Measurements from ENCODE around the gene AMOTL1. TPM values are rescaled to one million over a fixed set of nuclear protein-coding genes. Genes with fewer than 3 reads are reported as not detected.
A peak's percentile ranks its signal among the peaks of the same experiment; 100 is the strongest.

AMOTL1 gene
- total RNA-seq, 1 experiment from 2014 or later = 76.6 TPM

DNA sequence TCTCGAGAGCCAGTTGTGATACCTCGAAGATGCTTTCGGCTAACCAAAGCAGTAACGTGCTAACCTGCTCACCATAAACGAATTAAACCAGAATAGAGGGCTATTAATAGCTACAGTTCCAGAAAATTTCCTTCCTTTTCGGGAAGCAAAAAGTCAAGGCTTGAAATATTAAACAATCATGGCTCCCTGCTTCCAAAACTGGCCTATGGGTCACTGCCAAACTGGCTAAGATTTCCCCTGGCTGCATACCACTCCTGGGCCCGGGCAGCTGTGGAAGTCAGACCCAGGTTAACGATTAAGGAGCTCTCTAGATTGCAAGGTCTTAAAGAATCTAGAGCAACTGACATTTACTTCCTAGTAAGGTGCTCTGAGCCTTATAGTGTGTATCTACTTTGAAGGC, 1.7 kb downstream of the AMOTL1 start:
- H3K27me3 Mint-ChIP-seq (ENCODE audit: insufficient read depth, unreplicated experiment) = no peaks in the 10 kb centered on the region
- peak overlapping the region; percentile 89 for H3K4me3 Mint-ChIP-seq (ENCODE audit: unreplicated experiment)
- peaks cover 6% of the 10 kb centered on the region for H3K36me3 Mint-ChIP-seq (ENCODE audit: insufficient read depth, unreplicated experiment)
- intact Hi-C loops (cut with micrococcal nuclease) = loop anchor here (2.0 to 10.0 kb wide), 3 partner anchors 23 to 385 kb away; no protein-coding TSS in a partner anchor
- no TSS peak for BruUV-seq (replicated peaks)
- H3K9me3 Mint-ChIP-seq (ENCODE audit: unreplicated experiment) = no peaks in the 10 kb centered on the region
- H3K27ac Mint-ChIP-seq (ENCODE audit: low read depth, unreplicated experiment) = peak overlapping the region; percentile 90
- TF ChIP-seq, protein P1, sequence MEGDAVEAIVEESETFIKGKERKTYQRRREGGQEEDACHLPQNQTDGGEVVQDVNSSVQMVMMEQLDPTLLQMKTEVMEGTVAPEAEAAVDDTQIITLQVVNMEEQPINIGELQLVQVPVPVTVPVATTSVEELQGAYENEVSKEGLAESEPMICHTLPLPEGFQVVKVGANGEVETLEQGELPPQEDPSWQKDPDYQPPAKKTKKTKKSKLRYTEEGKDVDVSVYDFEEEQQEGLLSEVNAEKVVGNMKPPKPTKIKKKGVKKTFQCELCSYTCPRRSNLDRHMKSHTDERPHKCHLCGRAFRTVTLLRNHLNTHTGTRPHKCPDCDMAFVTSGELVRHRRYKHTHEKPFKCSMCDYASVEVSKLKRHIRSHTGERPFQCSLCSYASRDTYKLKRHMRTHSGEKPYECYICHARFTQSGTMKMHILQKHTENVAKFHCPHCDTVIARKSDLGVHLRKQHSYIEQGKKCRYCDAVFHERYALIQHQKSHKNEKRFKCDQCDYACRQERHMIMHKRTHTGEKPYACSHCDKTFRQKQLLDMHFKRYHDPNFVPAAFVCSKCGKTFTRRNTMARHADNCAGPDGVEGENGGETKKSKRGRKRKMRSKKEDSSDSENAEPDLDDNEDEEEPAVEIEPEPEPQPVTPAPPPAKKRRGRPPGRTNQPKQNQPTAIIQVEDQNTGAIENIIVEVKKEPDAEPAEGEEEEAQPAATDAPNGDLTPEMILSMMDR (IDR thresholded peaks at IDR 0.05; ENCODE audit: unreplicated experiment) = no peak
- peaks cover 32% of the 10 kb centered on the region for H3K4me1 Mint-ChIP-seq (ENCODE audit: insufficient read depth, unreplicated experiment)
- CTCF ChIA-PET = interaction anchor here (0.6 to 2.0 kb wide), 7 partner anchors 15 to 1045 kb away, joined by 3 to 12 read pairs (median 3); no protein-coding TSS in a partner anchor
- POLR2A ChIA-PET = interaction anchor here (0.6 to 5.7 kb wide), 11 partner anchors 16 to 1033 kb away, joined by 3 to 62 read pairs (median 5); partner anchors contain the start of gene SRSF8
- DNase-seq (ENCODE audit: unreplicated experiment) = no peak

DNA sequence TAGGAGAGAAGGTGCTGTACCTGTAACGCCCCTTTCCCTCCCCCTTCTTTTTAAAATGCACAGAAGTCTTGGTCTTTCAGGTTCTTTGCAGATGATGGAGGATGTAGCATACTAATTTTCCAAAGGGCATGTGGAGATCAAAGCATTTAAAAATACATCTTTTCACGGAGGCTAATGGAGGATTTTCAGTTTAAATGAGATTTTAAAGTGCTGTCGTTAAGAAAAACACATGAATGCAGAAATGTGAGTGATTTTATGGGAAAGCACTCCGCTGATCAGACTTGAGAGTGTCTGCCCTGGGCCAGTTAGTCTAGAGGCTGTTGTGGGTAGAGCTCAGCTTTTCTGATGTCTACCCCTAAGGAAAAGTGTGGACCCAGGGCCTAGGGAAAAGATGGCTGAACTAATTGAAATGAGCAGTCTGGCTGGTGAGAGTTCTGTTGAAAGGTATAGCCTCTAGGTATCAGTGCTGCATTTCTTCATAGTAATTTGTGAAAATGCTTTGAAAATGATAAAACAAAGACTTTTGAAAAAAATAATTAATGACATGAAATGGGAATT, 2.5 kb downstream of the AMOTL1 start:
- no peak for DNase-seq (ENCODE audit: unreplicated experiment)
- Mint-ChIP-seq H3K4me3 (ENCODE audit: unreplicated experiment) (peak overlapping the region; percentile 89), H3K9me3 (ENCODE audit: unreplicated experiment) (no peaks in the 10 kb centered on the region), H3K27me3 (ENCODE audit: insufficient read depth, unreplicated experiment) (no peaks in the 10 kb centered on the region), H3K27ac (ENCODE audit: low read depth, unreplicated experiment) (peak overlapping the region; percentile 90), H3K36me3 (ENCODE audit: insufficient read depth, unreplicated experiment) (peaks cover 10% of the 10 kb centered on the region), H3K4me1 (ENCODE audit: insufficient read depth, unreplicated experiment) (peaks cover 32% of the 10 kb centered on the region)
- BruUV-seq (replicated peaks) = TSS peak; percentile 26
- TF ChIP-seq, protein P1 (IDR thresholded peaks at IDR 0.05; ENCODE audit: unreplicated experiment) = no peak
- ChIA-PET CTCF (interaction anchor here (1.2 to 2.0 kb wide), 3 partner anchors 15 to 148 kb away, joined by 3 to 12 read pairs (median 8); no protein-coding TSS in a partner anchor), POLR2A (interaction anchor here (0.6 to 5.7 kb wide), 8 partner anchors 22 to 1034 kb away, joined by 3 to 62 read pairs (median 4); partner anchors contain the start of gene SRSF8)
- intact Hi-C loops (cut with micrococcal nuclease) = no loop called here

DNA sequence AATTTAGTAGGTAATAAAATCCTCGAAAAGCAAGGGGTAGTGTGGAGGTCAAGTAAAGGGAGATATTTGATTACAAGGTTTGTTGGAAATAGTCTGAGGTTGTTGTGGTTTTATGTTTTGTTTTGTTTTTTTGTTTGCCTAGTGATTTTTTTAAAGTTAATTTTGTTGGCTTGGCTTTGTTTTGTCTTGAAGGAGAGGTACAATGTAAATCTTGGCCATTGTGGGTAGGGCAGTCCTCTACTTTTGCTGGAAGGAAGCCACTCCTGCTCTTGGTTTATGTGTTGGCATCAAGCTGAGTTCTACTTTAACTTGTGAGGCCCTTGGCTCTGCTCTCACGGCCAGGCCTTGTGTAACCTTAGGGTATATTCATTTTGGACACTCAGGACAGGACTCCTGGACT, 3.2 kb downstream of the AMOTL1 start:
- BruUV-seq (replicated peaks) = no TSS peak
- peaks cover 10% of the 10 kb centered on the region for H3K36me3 Mint-ChIP-seq (ENCODE audit: insufficient read depth, unreplicated experiment)
- ChIA-PET POLR2A (interaction anchor here (0.6 to 1.3 kb wide), 5 partner anchors 9 to 65 kb away, joined by 3 to 4 read pairs (median 3); no protein-coding TSS in a partner anchor), CTCF (interaction anchor here (0.6 to 2.4 kb wide), 4 partner anchors 15 to 197 kb away, joined by 3 to 8 read pairs (median 6); no protein-coding TSS in a partner anchor)
- H3K4me3 Mint-ChIP-seq (ENCODE audit: unreplicated experiment) = peak overlapping the region; percentile 13
- H3K4me1 Mint-ChIP-seq (ENCODE audit: insufficient read depth, unreplicated experiment) = peaks cover 38% of the 10 kb centered on the region
- no peaks in the 10 kb centered on the region for H3K27me3 Mint-ChIP-seq (ENCODE audit: insufficient read depth, unreplicated experiment)
- TF ChIP-seq, protein P1 (IDR thresholded peaks at IDR 0.05; ENCODE audit: unreplicated experiment) = no peak
- peak overlapping the region; percentile 90 for H3K27ac Mint-ChIP-seq (ENCODE audit: low read depth, unreplicated experiment)
- H3K9me3 Mint-ChIP-seq (ENCODE audit: unreplicated experiment) = no peaks in the 10 kb centered on the region
- DNase-seq (ENCODE audit: unreplicated experiment) = no peak
- intact Hi-C loops (cut with micrococcal nuclease) = no loop called here

DNA sequence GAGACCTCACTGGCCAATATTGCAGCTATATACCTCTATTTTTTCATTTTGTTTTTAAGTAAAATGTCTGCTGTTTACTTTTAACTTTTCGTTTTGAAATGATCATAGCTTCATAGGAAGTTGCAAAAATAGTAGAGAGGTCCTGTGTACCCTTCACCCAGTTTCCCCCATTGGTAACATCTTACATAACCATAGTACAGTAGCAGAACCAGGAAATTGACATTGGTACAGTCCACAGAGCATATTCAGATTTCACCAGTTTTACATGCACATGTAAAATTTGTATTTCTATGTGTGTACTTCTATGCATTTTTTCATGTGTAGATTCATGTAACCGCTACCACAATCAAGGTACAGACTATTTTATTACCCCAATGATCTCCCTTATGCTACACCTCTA, 3.8 kb downstream of the AMOTL1 start:
- BruUV-seq (replicated peaks) = no TSS peak
- H3K36me3 Mint-ChIP-seq (ENCODE audit: insufficient read depth, unreplicated experiment) = peaks cover 10% of the 10 kb centered on the region
- ChIA-PET CTCF (interaction anchor here (0.6 to 2.4 kb wide), 4 partner anchors 15 to 197 kb away, joined by 3 to 8 read pairs (median 6); no protein-coding TSS in a partner anchor), POLR2A (interaction anchor here (0.6 to 1.3 kb wide), 3 partner anchors 29 to 66 kb away, joined by 3 to 4 read pairs (median 3); no protein-coding TSS in a partner anchor)
- DNase-seq (ENCODE audit: unreplicated experiment) = no peak
- TF ChIP-seq, protein P1 (IDR thresholded peaks at IDR 0.05; ENCODE audit: unreplicated experiment) = no peak
- peak overlapping the region; percentile 90 for H3K27ac Mint-ChIP-seq (ENCODE audit: low read depth, unreplicated experiment)
- no peaks in the 10 kb centered on the region for H3K27me3 Mint-ChIP-seq (ENCODE audit: insufficient read depth, unreplicated experiment)
- intact Hi-C loops (cut with micrococcal nuclease) = no loop called here
- no peak overlapping the region for H3K4me3 Mint-ChIP-seq (ENCODE audit: unreplicated experiment)
- H3K9me3 Mint-ChIP-seq (ENCODE audit: unreplicated experiment) = no peaks in the 10 kb centered on the region
- peaks cover 44% of the 10 kb centered on the region for H3K4me1 Mint-ChIP-seq (ENCODE audit: insufficient read depth, unreplicated experiment)

Measured in MCF 10A (cell line).